DOHH2 (cell line): Measurements from ENCODE around the gene COPZ2.
"Not testable (repeated sequence)": the region's sequence is repeated elsewhere in the genome, so short reads cannot be mapped to it uniquely, and the experiment has no call there.

Experiments used
- H3F3A ChIP-seq: fragments of 200-600 bp; sonication (generic), shearing (Covaris generic); 2 replicates; pipeline ENCODE4 v1.6.0; 2016; ENCODE audit warnings: antibody characterized with exemption, mild to moderate bottlenecking; ENCODE audit not compliant: control insufficient read depth, insufficient read depth
- H3K27ac ChIP-seq: fragments of 200-600 bp; sonication (generic); 2 replicates; pipeline ENCODE4 v1.5.1; 2014; ENCODE audit warnings: low read depth, mild to moderate bottlenecking, low read length, moderate library complexity
- H3K27me3 ChIP-seq: fragments of 200-600 bp; sonication (generic); 2 replicates; pipeline ENCODE4 v1.6.1; 2014; ENCODE audit warnings: mild to moderate bottlenecking, low read length, mixed read lengths; ENCODE audit not compliant: control insufficient read depth
- H3K36me3 ChIP-seq: fragments of 200-600 bp; sonication (generic); 2 replicates; pipeline ENCODE4 v1.6.1; 2014; ENCODE audit warnings: mild to moderate bottlenecking, low read length, moderate library complexity, mixed read lengths; ENCODE audit not compliant: control insufficient read depth
- H3K4me1 ChIP-seq: fragments of 200-600 bp; sonication (generic); 2 replicates; pipeline ENCODE4 v1.6.1; 2014; ENCODE audit warnings: mild to moderate bottlenecking, low read length, mixed read lengths; ENCODE audit not compliant: control insufficient read depth
- H3K4me2 ChIP-seq: fragments of 200-600 bp; sonication (generic); 2 replicates; pipeline ENCODE4 v1.6.0; 2014; ENCODE audit warnings: mild to moderate bottlenecking, low read length, moderate library complexity
- H3K4me3 ChIP-seq: fragments of 200-600 bp; sonication (generic); 2 replicates; pipeline ENCODE4 v1.5.1; 2014; ENCODE audit warnings: mild to moderate bottlenecking, low read length, mixed read lengths
- H3K79me2 ChIP-seq: fragments of 200-600 bp; sonication (generic); 2 replicates; pipeline ENCODE4 v1.6.1; 2014; ENCODE audit warnings: mild to moderate bottlenecking, low read length, mixed read lengths; ENCODE audit not compliant: control insufficient read depth
- H3K9me2 ChIP-seq: fragments of 200-600 bp; sonication (generic); replicated peaks from 2 replicates; pipeline ENCODE4 v1.6.1; 2014; ENCODE audit warnings: mild to moderate bottlenecking, low read length, mixed read lengths; ENCODE audit not compliant: control insufficient read depth
- H3K9me3 ChIP-seq: fragments of 200-600 bp; sonication (generic); 2 replicates; pipeline ENCODE4 v1.6.1; 2014; ENCODE audit warnings: antibody characterized with exemption, low read length, mixed read lengths; ENCODE audit not compliant: control insufficient read depth, insufficient read depth
- H4K20me1 ChIP-seq: fragments of 200-600 bp; sonication (generic); 2 replicates; pipeline ENCODE4 v1.6.0; 2014; ENCODE audit warnings: low read depth, mild to moderate bottlenecking, antibody characterized with exemption, low read length, moderate library complexity; ENCODE audit not compliant: control insufficient read depth, insufficient read depth
- EZH2phosphoT487 ChIP-seq: fragments of 200-600 bp; sonication (generic); IDR thresholded peaks from 2 replicates; pipeline ENCODE4 v1.6.1; 2017; ENCODE audit warnings: borderline replicate concordance, mild to moderate bottlenecking, antibody characterized with exemption, low read length, moderate library complexity, mixed read lengths
- TF ChIP-seq, protein P1 (sequence below): fragments of 200-600 bp; sonication (generic); IDR thresholded peaks from one replicate; pipeline ENCODE4 v1.5.1; 2014; ENCODE audit warnings: antibody characterized with exemption, mild to moderate bottlenecking, low read depth, low read length; ENCODE audit not compliant: poor library complexity, severe bottlenecking

The COPZ2 gene

DNA sequence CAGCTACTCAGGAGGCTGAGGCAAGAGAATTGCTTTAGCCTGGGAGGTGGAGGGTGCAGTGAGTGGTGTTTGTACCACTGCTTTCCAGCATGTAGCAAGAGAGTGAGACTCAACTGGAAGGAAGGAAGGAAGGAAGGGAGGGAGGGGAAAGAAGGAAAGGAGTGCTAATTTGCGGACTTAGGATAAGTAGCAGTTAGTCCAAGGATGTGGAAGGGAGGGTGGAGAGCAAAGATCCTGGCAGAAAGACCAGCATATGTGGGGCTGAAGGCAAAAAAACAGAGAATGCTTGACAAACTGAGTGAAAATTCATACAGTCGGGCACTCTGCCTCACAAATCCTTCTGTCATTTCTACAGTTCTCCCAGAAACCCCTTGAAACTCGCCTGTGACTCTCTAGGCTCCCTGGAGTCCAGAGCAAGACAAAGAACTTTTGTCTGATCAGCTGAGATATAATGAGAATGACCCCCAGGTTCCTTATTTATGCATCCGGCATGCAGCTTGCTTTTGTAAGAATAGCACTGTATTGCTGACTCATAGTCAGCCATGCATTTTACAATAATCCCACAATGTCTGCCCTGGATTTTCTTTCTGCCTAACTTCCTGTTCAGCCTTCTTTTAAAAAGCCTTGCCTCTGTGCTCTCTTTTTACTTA is 35.2 kb downstream of the COPZ2 start:
- Histone ChIP-seq H3K4me3 (no peak overlapping the region), H3K27ac (no peak overlapping the region), H3K36me3 (no peaks in the 10 kb centered on the region), H4K20me1 (no peaks in the 10 kb centered on the region), H3K79me2 (no peaks in the 10 kb centered on the region), H3K9me2 (no peaks in the 10 kb centered on the region), H3K4me1 (peaks cover 15% of the 10 kb centered on the region), H3K4me2 (peak overlapping the region; percentile 20; the same call in 1 of the 2 replicates), H3K9me3 (no peaks in the 10 kb centered on the region), H3K27me3 (peaks cover 40% of the 10 kb centered on the region), H3F3A (no peaks in the 10 kb centered on the region)
- TF ChIP-seq, protein P1, sequence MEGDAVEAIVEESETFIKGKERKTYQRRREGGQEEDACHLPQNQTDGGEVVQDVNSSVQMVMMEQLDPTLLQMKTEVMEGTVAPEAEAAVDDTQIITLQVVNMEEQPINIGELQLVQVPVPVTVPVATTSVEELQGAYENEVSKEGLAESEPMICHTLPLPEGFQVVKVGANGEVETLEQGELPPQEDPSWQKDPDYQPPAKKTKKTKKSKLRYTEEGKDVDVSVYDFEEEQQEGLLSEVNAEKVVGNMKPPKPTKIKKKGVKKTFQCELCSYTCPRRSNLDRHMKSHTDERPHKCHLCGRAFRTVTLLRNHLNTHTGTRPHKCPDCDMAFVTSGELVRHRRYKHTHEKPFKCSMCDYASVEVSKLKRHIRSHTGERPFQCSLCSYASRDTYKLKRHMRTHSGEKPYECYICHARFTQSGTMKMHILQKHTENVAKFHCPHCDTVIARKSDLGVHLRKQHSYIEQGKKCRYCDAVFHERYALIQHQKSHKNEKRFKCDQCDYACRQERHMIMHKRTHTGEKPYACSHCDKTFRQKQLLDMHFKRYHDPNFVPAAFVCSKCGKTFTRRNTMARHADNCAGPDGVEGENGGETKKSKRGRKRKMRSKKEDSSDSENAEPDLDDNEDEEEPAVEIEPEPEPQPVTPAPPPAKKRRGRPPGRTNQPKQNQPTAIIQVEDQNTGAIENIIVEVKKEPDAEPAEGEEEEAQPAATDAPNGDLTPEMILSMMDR = no peak
- no peak for TF ChIP-seq EZH2phosphoT487

DNA sequence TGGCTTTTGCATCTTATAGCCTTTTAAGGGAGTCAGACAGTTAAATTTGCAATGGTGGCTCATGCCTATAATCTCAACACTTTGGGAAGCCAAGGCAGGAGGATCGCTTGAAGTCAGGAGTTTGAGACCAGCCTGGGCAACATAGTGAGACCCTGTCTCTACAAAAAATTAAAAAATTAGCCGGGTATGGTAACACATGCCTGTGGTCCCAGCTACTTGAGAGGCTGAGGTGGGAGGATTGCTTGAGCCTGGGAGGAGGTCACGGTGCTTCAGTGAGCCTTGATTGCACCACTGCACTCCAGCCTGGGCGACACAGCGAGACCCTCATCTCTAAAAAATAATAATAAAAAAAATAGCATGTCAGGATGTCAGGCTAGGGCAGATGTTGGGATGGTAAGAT is 35.9 kb downstream of the COPZ2 start:
- H4K20me1 ChIP-seq, H3K4me3 ChIP-seq, H3K4me2 ChIP-seq, H3F3A ChIP-seq, H3K27ac ChIP-seq, H3K36me3 ChIP-seq, H3K9me3 ChIP-seq, H3K9me2 ChIP-seq, H3K79me2 ChIP-seq: not testable (repeated sequence)
- H3K27me3 ChIP-seq = peaks cover 37% of the 10 kb centered on the region
- H3K4me1 ChIP-seq = peaks cover 15% of the 10 kb centered on the region

GRCh38 chr17:48001197-48001596 is 36.4 kb downstream of the COPZ2 start:
- H3F3A ChIP-seq = no peaks in the 10 kb centered on the region
- H3K27me3 ChIP-seq = peaks cover 37% of the 10 kb centered on the region
- H4K20me1 ChIP-seq = no peaks in the 10 kb centered on the region
- TF ChIP-seq EZH2phosphoT487 = no peak
- TF ChIP-seq, protein P1 = no peak
- H3K9me3 ChIP-seq = no peaks in the 10 kb centered on the region
- H3K9me2 ChIP-seq = no peaks in the 10 kb centered on the region
- no peak overlapping the region for H3K27ac ChIP-seq
- H3K79me2 ChIP-seq = no peaks in the 10 kb centered on the region
- no peak overlapping the region for H3K4me3 ChIP-seq
- no peaks in the 10 kb centered on the region for H3K36me3 ChIP-seq
- no peak overlapping the region for H3K4me2 ChIP-seq
- peaks cover 15% of the 10 kb centered on the region for H3K4me1 ChIP-seq

GRCh38 chr17:47999582-47999981 is 38.0 kb downstream of the COPZ2 start:
- TF ChIP-seq, protein P1 = no peak
- TF ChIP-seq EZH2phosphoT487 = no peak
- H3K36me3 ChIP-seq = no peaks in the 10 kb centered on the region
- no peaks in the 10 kb centered on the region for H4K20me1 ChIP-seq
- no peaks in the 10 kb centered on the region for H3K9me2 ChIP-seq
- no peak overlapping the region for H3K4me2 ChIP-seq
- H3K27me3 ChIP-seq = peaks cover 33% of the 10 kb centered on the region
- H3K4me1 ChIP-seq = peaks cover 9% of the 10 kb centered on the region
- H3K9me3 ChIP-seq = no peaks in the 10 kb centered on the region
- H3K79me2 ChIP-seq = no peaks in the 10 kb centered on the region
- H3K4me3 ChIP-seq = no peak overlapping the region
- no peak overlapping the region for H3K27ac ChIP-seq
- H3F3A ChIP-seq = no peaks in the 10 kb centered on the region
